ENCODE measurements around the gene HMX1. TPM values are rescaled to one million over a fixed set of nuclear protein-coding genes. Genes with fewer than 3 reads are reported as not detected.

HMX1 gene
- total RNA-seq, 4 donors from 2014 or later = 0.84 TPM; not detected in 3

GRCh38 chr4:8896506-8896905, 24.9 kb upstream of the HMX1 start:
- intact Hi-C loops (cut with DNase I; ENCODE audit: low total_unique reads) = no loop called here
- WGBS, 2 donors = 81 to 82% methylated on average over 5 of the region's 5 CpGs
- no peak overlapping the region for H3K4me3 ChIP-seq (ENCODE audit: low read depth, poor library complexity, severe bottlenecking)
- no peak for TF ChIP-seq CTCF (IDR thresholded peaks at IDR 0.05)
- TF ChIP-seq POLR2A (IDR thresholded peaks at IDR 0.05) = no peak
- DNase-seq (ENCODE audit: low spot score in 2 of 2) = no peak

- no peak overlapping the region for H3K4me3 ChIP-seq (ENCODE audit: low read depth, poor library complexity, severe bottlenecking)
- DNase-seq (ENCODE audit: low spot score in 2 of 2) = no peak
- 91 to 95% methylated on average over 7 to 10 of the region's 10 CpGs for WGBS, 2 donors
- no peak for TF ChIP-seq CTCF (IDR thresholded peaks at IDR 0.05)
- no peak for TF ChIP-seq POLR2A (IDR thresholded peaks at IDR 0.05)
- intact Hi-C loops (cut with DNase I; ENCODE audit: low total_unique reads) = no loop called here
These were observed 24.4 kb upstream of the HMX1 start for GRCh38 chr4:8896071-8896470.

GRCh38 chr4:8895295-8895694, 23.7 kb upstream of the HMX1 start:
- TF ChIP-seq POLR2A (IDR thresholded peaks at IDR 0.05) = no peak
- intact Hi-C loops (cut with DNase I; ENCODE audit: low total_unique reads) = no loop called here
- no peak overlapping the region for H3K4me3 ChIP-seq (ENCODE audit: low read depth, poor library complexity, severe bottlenecking)
- DNase-seq (ENCODE audit: low spot score in 2 of 2) = no peak
- 54 to 74% methylated on average over 4 to 7 of the region's 7 CpGs for WGBS, 2 donors

GRCh38 chr4:8894424-8894816, 22.8 kb upstream of the HMX1 start:
- DNase-seq (ENCODE audit: low spot score in 2 of 2) = no peak
- WGBS, 2 donors = 30 to 53% methylated on average over 4 to 10 of the region's 14 CpGs
- no peak overlapping the region for H3K4me3 ChIP-seq (ENCODE audit: low read depth, poor library complexity, severe bottlenecking)
- intact Hi-C loops (cut with DNase I; ENCODE audit: low total_unique reads) = no loop called here
- no peak for TF ChIP-seq CTCF (IDR thresholded peaks at IDR 0.05)
- no peak for TF ChIP-seq POLR2A (IDR thresholded peaks at IDR 0.05)

- WGBS, 2 donors = 6 to 17% methylated on average over 27 to 36 of the region's 68 CpGs
- no peak for DNase-seq (ENCODE audit: low spot score in 2 of 2)
- TF ChIP-seq CTCF (IDR thresholded peaks at IDR 0.05) (no peak), POLR2A (IDR thresholded peaks at IDR 0.05) (no peak)
- intact Hi-C loops (cut with DNase I; ENCODE audit: low total_unique reads) = no loop called here
- H3K4me3 ChIP-seq (ENCODE audit: low read depth, poor library complexity, severe bottlenecking) = no peak overlapping the region
These were observed 22.2 kb upstream of the HMX1 start for GRCh38 chr4:8893624-8894423.

- TF ChIP-seq CTCF (IDR thresholded peaks at IDR 0.05) = no peak
- no peak for TF ChIP-seq POLR2A (IDR thresholded peaks at IDR 0.05)
- no peak overlapping the region for H3K4me3 ChIP-seq (ENCODE audit: low read depth, poor library complexity, severe bottlenecking)
- intact Hi-C loops (cut with DNase I; ENCODE audit: low total_unique reads) = no loop called here
- DNase-seq (ENCODE audit: low spot score in 2 of 2) = no peak
- 2 to 5% methylated on average over 21 to 22 of the region's 41 CpGs for WGBS, 2 donors
These were observed 21.6 kb upstream of the HMX1 start for GRCh38 chr4:8893227-8893623.
